A172 (cell line): ENCODE measurements around the gene IDH3B. TPM values are rescaled to one million over a fixed set of nuclear protein-coding genes. Genes with fewer than 3 reads are reported as not detected.

Source experiments
- DNase-seq: peaks from one replicate; pipeline ENCODE4 v3.0.0-alpha.2; 2015; ENCODE audit warnings: low spot score
- total RNA-seq: library from RNA; depleted of rRNA; stranded (reverse); fragments of >200 nt; shearing (Covaris generic); gene quantifications from 2 replicates; pipeline ENCODE4 v1.2.3, GENCODE V29; 2014; rRNA removed

IDH3B gene
- total RNA-seq, 1 experiment from 2014 or later: 258 TPM

DNA sequence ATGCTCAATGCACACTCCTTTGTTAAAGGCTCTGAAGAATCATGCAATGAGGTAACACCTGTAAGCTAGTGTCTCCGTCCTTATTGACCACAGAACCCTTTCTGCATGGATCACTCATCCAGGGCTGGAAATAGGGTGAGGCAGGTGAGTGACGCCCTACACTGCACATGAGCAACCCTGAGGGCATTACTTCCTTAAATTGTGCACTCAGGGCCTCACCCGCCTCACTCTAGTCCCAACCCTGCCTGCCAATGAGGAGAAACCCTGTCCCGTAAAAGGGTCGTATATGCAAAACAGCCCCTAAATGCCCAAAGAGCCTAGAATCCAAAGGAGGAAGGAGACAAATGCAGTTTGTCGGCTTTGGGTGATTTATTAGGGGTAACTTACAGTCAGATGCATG is 45.2 kb downstream of the IDH3B start:
- no peak for DNase-seq

DNA sequence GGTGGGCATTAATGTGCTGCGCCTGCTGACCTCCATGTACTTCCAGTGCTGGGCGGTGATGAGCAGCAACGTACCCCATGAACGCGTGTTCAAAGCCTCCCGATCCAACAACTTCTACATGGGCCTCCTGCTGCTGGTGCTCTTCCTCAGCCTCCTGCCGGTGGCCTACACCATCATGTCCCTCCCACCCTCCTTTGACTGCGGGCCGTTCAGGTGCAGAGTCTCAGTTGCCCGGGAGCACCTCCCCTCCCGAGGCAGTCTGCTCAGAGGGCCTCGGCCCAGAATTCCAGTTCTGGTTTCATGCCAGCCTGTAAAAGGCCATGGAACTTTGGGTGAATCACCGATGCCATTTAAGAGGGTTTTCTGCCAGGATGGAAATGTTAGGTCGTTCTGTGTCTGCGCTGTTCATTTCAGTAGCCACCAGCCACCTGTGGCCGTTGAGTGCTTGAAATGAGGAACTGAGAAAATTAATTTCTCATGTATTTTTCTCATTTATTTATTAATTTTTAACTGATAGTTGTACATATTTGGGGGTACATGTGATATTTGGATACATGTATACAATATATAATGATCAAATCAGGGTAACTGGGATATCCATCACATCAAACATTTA is 46.8 kb downstream of the IDH3B start:
- DNase-seq: no peak

DNA sequence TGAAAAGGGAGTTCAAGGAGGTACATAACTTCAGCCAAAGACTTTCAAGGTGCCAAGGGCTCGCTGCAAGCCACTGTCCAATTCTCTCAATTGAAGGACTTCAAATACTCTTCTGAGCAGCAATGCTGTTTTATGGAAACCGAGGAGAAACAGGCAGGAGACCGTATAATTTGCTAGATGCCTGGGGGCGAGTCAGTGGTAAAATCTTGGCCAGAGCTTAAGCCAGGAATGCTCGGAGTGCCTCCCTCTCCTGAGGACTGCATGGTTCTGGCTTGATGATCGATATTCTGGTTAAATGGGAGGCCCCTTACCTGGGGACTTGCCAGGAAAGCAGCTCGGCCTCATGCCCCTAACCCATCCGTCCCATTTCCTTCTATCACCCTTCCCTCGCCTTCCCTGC is 47.4 kb downstream of the IDH3B start:
- DNase-seq: no peak

DNA sequence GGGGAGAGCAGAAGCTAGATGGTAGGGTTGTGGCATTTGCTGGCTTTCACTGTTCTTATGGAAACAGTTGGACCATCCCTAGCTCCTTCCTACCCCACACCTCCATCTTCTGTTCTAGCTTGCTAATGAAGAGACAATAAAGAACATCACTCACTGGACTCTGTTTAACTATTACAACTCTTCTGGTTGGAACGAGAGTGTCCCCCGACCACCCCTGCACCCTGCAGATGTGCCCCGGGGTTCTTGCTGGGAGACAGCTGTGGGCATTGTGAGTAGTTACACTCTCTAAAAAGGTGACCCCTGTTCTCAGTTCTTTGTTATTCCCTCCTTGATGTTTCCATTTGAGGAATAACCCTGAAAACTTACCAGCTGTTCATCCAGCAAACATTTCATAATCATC is 51.9 kb downstream of the IDH3B start:
- no peak for DNase-seq

DNA sequence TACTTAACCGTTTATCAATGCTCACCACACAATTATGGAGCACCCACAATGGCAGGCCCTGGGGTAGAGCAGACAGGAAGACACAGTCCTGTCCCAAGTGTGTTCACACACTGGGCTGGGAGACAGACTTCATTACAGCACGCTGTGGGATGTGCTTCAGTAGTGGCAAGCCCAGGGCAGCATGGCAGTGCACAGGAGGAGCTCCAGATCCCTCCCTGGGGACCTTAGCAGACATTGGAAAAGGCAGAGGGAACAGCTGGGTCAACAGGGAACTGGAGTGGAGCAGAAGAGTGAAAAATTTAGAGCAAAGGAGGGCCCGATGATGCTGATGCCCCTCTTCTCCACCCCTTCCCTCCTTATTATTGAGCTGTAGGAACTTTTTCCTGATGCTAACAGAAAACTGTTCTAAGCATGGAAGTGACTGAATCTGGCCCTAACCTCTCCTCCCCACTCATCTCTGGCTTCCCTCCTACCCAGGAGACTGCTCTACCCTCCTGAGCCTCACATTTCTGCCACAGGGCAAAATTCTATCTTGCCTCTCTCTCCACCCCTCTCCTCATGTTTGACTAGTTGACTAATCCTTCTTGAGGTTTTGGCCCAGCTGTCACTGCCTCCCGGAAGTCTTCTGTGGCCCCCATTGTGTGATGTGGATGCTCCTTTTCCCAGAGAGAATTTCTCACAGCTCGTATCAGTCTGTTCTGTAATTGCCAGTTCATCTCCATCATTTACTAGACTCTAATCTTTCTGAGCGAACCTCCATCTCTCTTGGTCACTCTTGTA is 52.9 kb downstream of the IDH3B start:
- DNase-seq: no peak

DNA sequence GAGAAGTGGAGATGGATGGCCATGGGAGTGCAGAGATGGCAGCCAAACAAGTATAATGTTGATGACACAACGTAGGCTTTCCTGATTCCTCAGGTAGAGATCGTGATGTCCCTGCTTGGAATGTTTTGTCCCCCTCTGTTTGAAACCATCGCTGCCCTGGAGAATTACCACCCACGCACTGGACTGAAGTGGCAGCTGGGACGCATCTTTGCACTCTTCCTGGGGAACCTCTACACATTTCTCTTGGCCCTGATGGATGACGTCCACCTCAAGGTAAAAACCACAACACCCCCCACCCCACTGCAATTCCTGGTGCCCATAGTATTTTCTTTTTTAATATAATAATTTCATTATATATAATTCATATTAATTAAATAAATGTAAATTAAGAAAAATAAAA is 53.7 kb downstream of the IDH3B start:
- no peak for DNase-seq

Other genes starting within 250 kb of the IDH3B start
- 787 and 874 TPM in 2 replicates for gene SNRPB, start 193.4 kb downstream of the IDH3B start, total RNA-seq
- gene ZNF343, start 155.3 kb downstream of the IDH3B start, total RNA-seq: 8.5 and 9.5 TPM in 2 replicates
- gene TMC2, start 127.6 kb downstream of the IDH3B start, total RNA-seq: not detected in 2 replicates
- 210 and 227 TPM in 2 replicates for gene NOP56, start 11.6 kb downstream of the IDH3B start, total RNA-seq
- gene EBF4, start 28.6 kb upstream of the IDH3B start, total RNA-seq: 5.2 and 7.2 TPM in 2 replicates
- gene CPXM1, start 136.4 kb upstream of the IDH3B start, total RNA-seq: not detected in 2 replicates
- not detected in 2 replicates for gene C20orf141, start 150.8 kb upstream of the IDH3B start, total RNA-seq
- not detected in 2 replicates for gene TMEM239, start 152.1 kb upstream of the IDH3B start, total RNA-seq
- 11.9 and 13.2 TPM in 2 replicates for gene PCED1A, start 176.4 kb upstream of the IDH3B start, total RNA-seq
- 44.1 and 48.1 TPM in 2 replicates for gene VPS16, start 176.5 kb upstream of the IDH3B start, total RNA-seq
- 30.2 and 43.4 TPM in 2 replicates for gene PTPRA, start 209.3 kb upstream of the IDH3B start, total RNA-seq